K562 (cell line): Measurements from ENCODE around the gene KDM5A. TPM values are rescaled to one million over a fixed set of nuclear protein-coding genes. Genes with fewer than 3 reads are reported as not detected.

Experiments used
- ASH1L ChIP-seq: fragments of 450-650 bp; IDR thresholded peaks from 2 replicates; pipeline ENCODE4 v1.6.1; 2018; ENCODE audit warnings: borderline replicate concordance, mild to moderate bottlenecking, low read depth; ENCODE audit not compliant: partially characterized antibody
- ATF6 ChIP-seq: sonication (generic); formaldehyde crosslinking; IDR thresholded peaks from 2 replicates; pipeline ENCODE4 v1.4.0; 2020; ENCODE audit warnings: mild to moderate bottlenecking, missing genetic modification reagents
- CLOCK ChIP-seq: fragments of 250-450 bp; sonication (Bioruptor Pico); IDR thresholded peaks from 2 replicates; pipeline ENCODE4 v1.4.0; 2020; ENCODE audit warnings: mild to moderate bottlenecking, moderate library complexity, borderline replicate concordance
- CXXC5 ChIP-seq: fragments of 250-450 bp; sonication (Bioruptor Pico); IDR thresholded peaks from 2 replicates; pipeline ENCODE4 v1.8.0; 2022; ENCODE audit warnings: inconsistent platforms, mild to moderate bottlenecking, moderate library complexity
- E2F8 ChIP-seq: fragments of 450-650 bp; IDR thresholded peaks from 2 replicates; pipeline ENCODE4 v1.7.1; 2018; ENCODE audit warnings: mild to moderate bottlenecking, low read depth; ENCODE audit not compliant: partially characterized antibody
- HMG20B ChIP-seq: fragments of 250-450 bp; sonication (Bioruptor Pico); IDR thresholded peaks from 2 replicates; pipeline ENCODE4 v1.5.0; 2021; ENCODE audit warnings: mild to moderate bottlenecking
- NCOA1 ChIP-seq: fragments of 450-650 bp; IDR thresholded peaks from 2 replicates; pipeline ENCODE4 v1.6.1; 2016; ENCODE audit warnings: low read depth
- NONO ChIP-seq, 2 experiments: fragments of 200-400 bp in 1 of 2; fragments of 450-650 bp in 1 of 2; formaldehyde crosslinking in 1 of 2; IDR thresholded peaks; 2 replicates each; pipeline ENCODE4 v1.6.1; 2017; ENCODE audit warnings: low read depth in 2 of 2, mild to moderate bottlenecking in 2 of 2, moderate library complexity in 2 of 2, low read length in 1 of 2
- PATZ1 ChIP-seq: fragments of 250-450 bp; sonication (Bioruptor Pico); IDR thresholded peaks from 2 replicates; pipeline ENCODE4 v1.5.0; 2020; ENCODE audit warnings: mild to moderate bottlenecking, borderline replicate concordance
- SFPQ ChIP-seq: fragments of 200-400 bp; formaldehyde crosslinking; IDR thresholded peaks from 2 replicates; pipeline ENCODE4 v1.6.1; 2017; ENCODE audit warnings: mild to moderate bottlenecking, low read depth, low read length, moderate library complexity
- SMC3 ChIP-seq: conservative IDR thresholded peaks from 2 replicates; pipeline ENCODE4 v1.6.1; 2011; ENCODE audit warnings: low read depth, low read length, improper control_type of control experiment; ENCODE audit not compliant: insufficient read depth
- ZFX ChIP-seq: sonication (generic); formaldehyde crosslinking; IDR thresholded peaks from 2 replicates; pipeline ENCODE4 v1.8.0; 2022; ENCODE audit warnings: mild to moderate bottlenecking, missing genetic modification reagents, moderate library complexity
- ZKSCAN1 ChIP-seq: fragments of 150-350 bp; IDR thresholded peaks from 2 replicates; pipeline ENCODE4 v1.6.1; 2016; ENCODE audit warnings: low read depth, low read length
- ZSCAN29 ChIP-seq: fragments of 450-650 bp; IDR thresholded peaks from 2 replicates; pipeline ENCODE4 v1.6.1; 2017
- polyA plus RNA-seq, 8 experiments: library from polyadenylated mRNA; depleted of rRNA in 4 of 8; stranded (reverse) in 5 of 8; unstranded in 3 of 8; fragments of >200 nt; fragmentation: Nextera tagmentation in 2 of 8; fragmentation: Illumina TruSeq in 1 of 8; extraction: Ambion mirVana in 2 of 8; extraction: Trizol in 1 of 8; gene quantifications; 2 replicates each; pipeline versions ENCODE4 v1.2.1 to v1.2.3, GENCODE V29; 2011 to 2014; ENCODE audit warnings: inconsistent platforms in 1 of 8, missing spikeins in 1 of 8
- total RNA-seq, 7 experiments: library from RNA; depleted of rRNA in 6 of 7; stranded (reverse); fragments of >200 nt in 6 of 7; fragmentation: Illumina TruSeq in 2 of 7; extraction: Trizol in 2 of 7; gene quantifications; 2 replicates each; pipeline versions ENCODE4 v1.2.1 to v1.2.3, GENCODE V29; 2011 to 2021; ENCODE audit warnings: low replicate concordance in 1 of 7

KDM5A gene
- total and polyA plus RNA-seq, 9 of the 15 experiments (the other 6 are each of a cell fraction or from before 2014, with no cell fraction given), result 5.5 to 35.1 (median 13.1) TPM

DNA sequence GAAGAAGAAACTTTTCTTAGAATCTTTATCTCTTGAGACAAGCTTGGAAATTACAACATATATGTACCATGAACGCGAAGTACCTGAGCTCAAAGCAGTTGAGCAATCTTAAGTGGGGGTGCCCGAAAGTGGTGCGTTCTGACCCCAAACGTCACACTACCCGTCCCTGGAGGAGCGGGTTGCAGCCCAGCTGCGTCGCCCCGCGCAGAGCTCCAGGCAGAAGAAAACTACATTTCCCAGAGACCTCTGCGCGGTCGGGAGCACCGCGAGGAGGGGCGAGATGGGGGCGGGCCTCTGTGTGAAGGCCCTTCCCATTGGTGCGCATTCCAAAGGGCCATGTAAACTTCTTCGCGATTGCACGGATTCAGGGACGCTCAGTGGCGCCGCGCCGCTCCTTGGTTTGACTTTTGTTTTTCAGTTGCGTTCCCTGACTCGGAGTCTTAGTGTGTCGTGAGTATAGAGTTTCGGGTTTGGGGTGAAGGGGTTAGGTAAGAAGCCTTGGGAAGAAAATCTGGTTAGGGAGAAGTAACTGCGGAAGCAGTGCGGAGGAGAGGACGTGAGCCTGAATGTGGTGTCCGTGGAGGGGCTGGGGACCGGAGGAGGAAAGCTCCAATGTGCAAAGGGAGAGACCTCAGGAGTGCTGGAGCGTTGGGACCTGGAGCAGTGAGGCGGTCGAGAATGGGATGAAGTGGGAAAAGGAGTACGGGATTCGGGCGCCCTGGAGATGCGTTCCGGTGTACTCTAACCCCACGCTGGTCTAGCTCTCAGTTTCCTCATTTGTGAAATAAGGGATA, 12.3 kb upstream of the KDM5A start, which contains the start of gene CCDC77 (continued):
- TF ChIP-seq CLOCK (CRISPR knock-in tag) (no peak), CXXC5 (CRISPR knock-in tag) (peak; percentile 84), HMG20B (no peak), NCOA1 (no peak), ZKSCAN1 (no peak), NONO (IDR thresholded peaks at IDR 0.05; ENCODE audit: low read depth in 2 of 2, low read length in 1 of 2) (no peak), ZSCAN29 (no peak), SFPQ (no peak), ZFX (CRISPR knock-in tag) (peak; percentile 77), ATF6 (CRISPR knock-in tag) (no peak), SMC3 (no peak), E2F8 (no peak), PATZ1 (no peak), ASH1L (peak; percentile 89)
